BLaER1 treated with 17β-estradiol and CSF1 and Interleukin-3, amounts not matched to agents 10 nM and 100 nM (cell line): ENCODE measurements around the gene ASCC3.

Experiments
- H3K27ac ChIP-seq, 11 experiments: shearing (Covaris generic); formaldehyde crosslinking; 2 replicates each; pipeline ENCODE4 v1.8.1; 2022
- H3K27me3 ChIP-seq, 11 experiments: shearing (Covaris generic); formaldehyde crosslinking; 2 replicates each; pipeline ENCODE4 v1.8.1; 2022
- H3K36me3 ChIP-seq, 11 experiments: shearing (Covaris generic); formaldehyde crosslinking; 2 replicates each; pipeline ENCODE4 v1.8.1; 2022
- H3K4me1 ChIP-seq, 10 experiments: shearing (Covaris generic); formaldehyde crosslinking; 2 replicates each; pipeline ENCODE4 v1.8.1; 2022
- H3K4me2 ChIP-seq, 11 experiments: shearing (Covaris generic); formaldehyde crosslinking; 2 replicates each; pipeline ENCODE4 v1.8.1; 2022
- H3K4me3 ChIP-seq, 10 experiments: shearing (Covaris generic); formaldehyde crosslinking; 2 replicates each; pipeline ENCODE4 v1.8.1; 2022
- H3K9ac ChIP-seq, 11 experiments: shearing (Covaris generic); formaldehyde crosslinking; 2 replicates each; pipeline ENCODE4 v1.8.1; 2022
- H3K9me3 ChIP-seq, 11 experiments: shearing (Covaris generic); formaldehyde crosslinking; replicated peaks in 1 of 11; 2 replicates each; pipeline ENCODE4 v1.8.1; 2022
- H4K20me1 ChIP-seq, 11 experiments: shearing (Covaris generic); formaldehyde crosslinking; 2 replicates each; pipeline ENCODE4 v1.8.1; 2022
- Cebpa-rat ChIP-seq, 11 experiments: shearing (Covaris generic); IDR thresholded peaks; 2 replicates each; pipeline ENCODE4 v1.8.1; 2022

ASCC3 gene

DNA sequence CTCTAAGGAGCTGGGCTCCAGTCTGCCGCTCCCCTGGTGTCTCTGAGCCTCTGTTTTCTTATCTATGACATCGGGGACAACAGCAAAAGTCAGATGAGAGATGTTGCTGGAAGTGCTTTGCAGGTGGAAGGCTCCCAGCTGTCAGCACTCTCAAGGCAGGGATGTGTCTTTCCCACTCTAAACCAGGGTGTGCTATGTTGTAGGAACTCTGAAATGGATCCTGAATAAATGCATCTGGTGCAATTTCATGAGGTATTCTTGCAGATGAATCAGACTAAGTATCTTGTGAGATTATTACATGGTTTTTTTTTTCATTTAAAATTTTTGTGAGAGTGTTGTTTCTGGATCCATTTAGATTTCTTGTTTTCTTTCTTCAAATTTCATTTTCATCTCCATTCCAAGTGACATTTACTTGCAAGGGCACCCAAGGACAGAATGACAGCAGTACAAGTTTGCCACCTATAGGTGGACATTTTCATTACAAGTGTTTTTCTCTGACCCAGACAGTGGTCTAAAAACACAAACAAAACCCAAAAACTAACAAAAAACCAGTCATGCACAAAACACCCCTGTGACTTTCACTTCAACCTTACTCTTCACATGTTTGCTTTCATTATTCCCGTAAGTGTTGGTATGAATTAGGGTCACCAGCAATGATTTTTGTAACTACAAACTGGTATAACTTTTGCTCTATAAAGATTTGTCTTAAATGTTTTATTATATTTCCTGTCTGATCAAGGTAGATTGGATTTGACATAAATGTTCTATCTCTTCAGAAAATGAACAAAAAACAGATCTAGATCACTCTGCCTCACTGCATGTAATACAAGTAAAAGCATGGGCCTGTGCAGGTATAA lies 401.7 kb downstream of the ASCC3 start:
- H3K4me2 ChIP-seq = no peak overlapping the region
- no peak for TF ChIP-seq Cebpa-rat (IDR thresholded peaks at IDR 0.05)

DNA sequence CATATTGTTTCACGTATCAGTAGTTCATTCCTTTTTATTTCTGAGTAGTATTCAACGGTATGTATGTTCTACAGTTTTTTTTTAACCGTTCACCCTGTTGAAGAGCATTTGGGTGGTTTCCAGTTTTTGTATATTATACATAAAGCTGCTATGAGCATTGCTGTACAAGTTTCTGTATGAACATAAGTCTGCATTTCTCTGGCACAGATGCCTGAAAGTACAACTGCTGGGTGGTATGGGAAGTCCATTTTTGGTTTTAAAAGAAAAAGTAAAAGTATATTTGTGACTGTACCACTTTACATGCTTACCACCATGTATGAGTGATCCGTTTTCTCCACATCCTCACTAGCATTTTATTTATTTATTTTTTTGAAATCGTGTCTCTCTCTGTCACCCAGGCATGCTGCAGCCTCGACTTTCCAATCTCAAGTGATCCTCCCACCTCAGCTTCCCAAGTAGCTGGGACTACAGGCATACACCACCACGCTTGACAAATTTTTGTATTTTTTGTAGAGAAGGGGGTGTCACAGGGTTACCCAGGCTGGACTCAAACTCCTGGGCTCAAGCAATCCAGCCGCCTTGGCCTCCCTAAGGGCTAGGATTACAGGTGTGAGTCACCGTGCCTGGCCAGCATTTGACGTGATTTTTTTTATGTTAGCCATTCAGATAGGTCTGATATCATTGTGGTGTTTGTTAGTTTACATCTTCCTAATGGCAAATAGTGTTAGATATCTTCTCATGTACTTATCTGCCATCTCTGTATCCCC lies 405.4 kb downstream of the ASCC3 start:
- no peak overlapping the region for H3K9ac ChIP-seq
- no peak overlapping the region for H3K4me3 ChIP-seq
- no peak overlapping the region for H3K4me2 ChIP-seq
- H3K27me3 ChIP-seq = no peaks in the 10 kb centered on the region
- no peaks in the 10 kb centered on the region for H3K4me1 ChIP-seq
- H3K9me3 ChIP-seq = no peaks in the 10 kb centered on the region
- no peak for TF ChIP-seq Cebpa-rat (IDR thresholded peaks at IDR 0.05)
- H3K36me3 ChIP-seq = no peaks in the 10 kb centered on the region
- no peak overlapping the region for H3K27ac ChIP-seq
- no peaks in the 10 kb centered on the region for H4K20me1 ChIP-seq

More for the DNA sequence above, 401.7 kb downstream of the ASCC3 start:
- Histone ChIP-seq H3K4me1 (no peaks in the 10 kb centered on the region), H4K20me1 (no peaks in the 10 kb centered on the region; a peak in 1 of 22 replicates), H3K9me3 (no peaks in the 10 kb centered on the region), H3K36me3 (no peaks in the 10 kb centered on the region), H3K4me3 (no peak overlapping the region), H3K27me3 (no peaks in the 10 kb centered on the region), H3K27ac (no peak overlapping the region), H3K9ac (no peak overlapping the region)

DNA sequence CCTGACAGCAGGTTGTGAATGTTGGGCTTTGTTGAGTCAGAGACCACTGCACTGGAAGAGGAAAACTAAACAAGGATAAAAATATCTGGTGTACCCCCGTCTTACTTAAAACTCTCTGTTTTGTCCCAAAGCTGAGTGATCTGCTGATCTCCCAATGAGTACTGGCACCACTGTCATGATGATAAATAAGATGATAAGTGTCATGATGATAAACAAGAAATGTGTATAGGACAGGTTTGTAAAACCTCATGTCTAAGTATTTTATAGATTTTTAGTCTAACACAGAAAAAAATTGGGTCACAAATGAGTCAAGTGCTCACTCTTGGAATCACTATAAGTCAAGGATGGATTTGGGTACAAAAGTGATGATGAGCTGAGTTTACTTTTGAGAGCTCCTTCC lies 407.9 kb downstream of the ASCC3 start:
- no peaks in the 10 kb centered on the region for H4K20me1 ChIP-seq
- H3K4me1 ChIP-seq = no peaks in the 10 kb centered on the region
- peaks cover 0 to 11% (median 7%) of the 10 kb centered on the region in 11 experiments; a peak in 10 of 22 replicates for H3K9me3 ChIP-seq
- H3K36me3 ChIP-seq = no peaks in the 10 kb centered on the region
- no peak overlapping the region for H3K4me3 ChIP-seq
- no peak overlapping the region for H3K4me2 ChIP-seq
- no peak overlapping the region for H3K27ac ChIP-seq
- peaks cover 0 to 20% (median 5%) of the 10 kb centered on the region in 11 experiments; a peak in 10 of 22 replicates for H3K27me3 ChIP-seq
- no peak for TF ChIP-seq Cebpa-rat (IDR thresholded peaks at IDR 0.05)
- no peak overlapping the region for H3K9ac ChIP-seq

DNA sequence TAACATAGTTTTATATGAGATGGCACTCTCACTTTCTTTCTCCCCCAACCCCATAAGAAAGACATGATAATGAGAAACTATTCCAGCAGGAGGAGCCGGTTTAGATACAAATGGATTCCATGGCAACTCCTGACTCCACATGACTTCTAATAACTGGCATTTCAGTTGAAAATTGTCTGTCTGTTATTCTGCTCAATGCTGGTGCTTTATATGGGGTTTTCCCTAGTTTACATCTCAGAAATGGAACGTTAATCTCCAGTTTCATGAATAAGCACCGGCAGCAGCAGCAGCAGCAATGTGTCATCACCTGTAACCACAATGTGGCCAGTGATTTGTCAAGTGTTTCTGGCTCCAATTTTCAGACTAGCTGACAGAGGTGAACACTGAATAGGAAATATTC lies 408.5 kb downstream of the ASCC3 start:
- H3K27ac ChIP-seq = no peak overlapping the region
- no peak for TF ChIP-seq Cebpa-rat (IDR thresholded peaks at IDR 0.05)
- H3K9me3 ChIP-seq = peaks cover under 1 to 15% (median 9%) of the 10 kb centered on the region in 11 experiments; a peak in 21 of 22 replicates
- H3K9ac ChIP-seq = no peak overlapping the region
- no peak overlapping the region for H3K4me2 ChIP-seq
- no peak overlapping the region for H3K4me3 ChIP-seq
- no peaks in the 10 kb centered on the region for H3K36me3 ChIP-seq
- peaks cover 0 to 25% (median 10%) of the 10 kb centered on the region in 11 experiments; a peak in 16 of 22 replicates for H3K27me3 ChIP-seq
- no peaks in the 10 kb centered on the region for H3K4me1 ChIP-seq
- H4K20me1 ChIP-seq = no peaks in the 10 kb centered on the region

DNA sequence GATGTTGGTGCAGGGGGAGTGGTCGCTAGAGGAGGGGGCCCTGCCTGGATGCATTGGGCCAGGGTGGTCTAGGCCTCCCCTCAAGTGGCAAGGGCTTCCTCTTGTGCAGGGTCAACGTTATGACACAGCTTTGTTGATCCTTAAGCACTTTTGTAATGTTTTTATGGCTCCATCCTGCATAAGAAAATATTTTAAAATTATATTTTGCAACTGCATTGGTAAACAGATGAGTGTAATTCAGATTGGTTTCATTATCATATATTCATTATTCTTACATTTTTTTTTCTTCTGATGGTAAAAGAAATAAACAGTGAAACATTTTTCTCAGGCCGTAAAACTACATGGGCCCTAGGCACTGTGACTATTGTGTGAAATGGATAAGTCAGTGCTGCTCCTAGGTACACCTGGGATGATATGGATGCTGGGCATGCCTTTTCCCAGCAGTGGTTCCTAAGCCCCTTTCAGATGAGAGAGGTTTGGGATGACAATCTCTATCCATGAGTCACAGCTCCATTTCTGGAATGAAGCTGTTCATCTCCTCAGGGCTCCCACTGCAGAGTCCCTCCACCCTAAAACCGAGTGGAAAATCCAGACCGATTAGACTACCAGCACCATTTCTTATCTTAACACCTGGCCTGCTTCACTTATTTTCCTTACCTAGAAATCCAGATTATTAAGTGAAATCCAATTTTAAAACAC lies 410.6 kb downstream of the ASCC3 start:
- TF ChIP-seq Cebpa-rat (IDR thresholded peaks at IDR 0.05) = no peak
- H3K27me3 ChIP-seq = peaks cover 20 to 46% (median 31%) of the 10 kb centered on the region in 11 experiments

DNA sequence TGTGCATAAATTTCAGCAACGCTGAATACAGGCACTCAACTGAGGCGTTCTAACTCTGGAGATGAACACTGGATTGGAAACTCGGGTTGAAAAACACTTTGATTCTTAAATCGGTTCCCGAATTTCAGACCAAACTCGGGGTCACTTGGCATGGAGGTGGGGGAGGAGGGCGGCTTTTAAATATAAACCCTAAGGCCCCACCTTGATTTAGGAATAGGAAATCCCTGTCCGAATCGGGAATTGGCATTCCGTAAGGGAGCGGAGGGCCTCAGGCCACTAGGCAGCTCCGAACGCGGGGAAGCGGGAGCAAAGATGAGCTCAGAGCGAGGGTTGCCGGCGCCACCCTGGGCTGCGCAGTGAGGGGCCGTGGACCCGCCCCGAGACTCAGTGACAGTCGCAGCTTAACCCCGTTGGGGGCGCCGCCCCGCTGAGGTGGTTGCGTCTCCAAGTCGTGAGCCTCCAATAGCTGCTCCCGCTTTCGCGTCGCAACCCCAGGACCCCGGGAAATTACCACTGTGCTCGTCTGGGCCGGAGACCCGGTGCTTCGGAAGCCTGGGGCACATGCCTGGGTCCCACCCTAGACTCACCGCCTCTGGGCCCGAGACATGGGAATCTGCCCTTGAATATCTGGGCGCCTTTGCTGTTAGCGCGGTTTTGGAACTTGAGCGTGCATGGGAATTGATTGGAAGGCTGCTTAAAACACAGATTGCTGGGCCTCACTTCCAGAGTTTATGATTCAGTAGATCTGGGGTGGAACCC lies 411.8 kb downstream of the ASCC3 start:
- H3K9ac ChIP-seq = no peak overlapping the region
- no peaks in the 10 kb centered on the region for H3K4me1 ChIP-seq
- peaks cover 33 to 59% (median 44%) of the 10 kb centered on the region in 11 experiments for H3K27me3 ChIP-seq
- no peak overlapping the region for H3K4me3 ChIP-seq
- H3K36me3 ChIP-seq = no peaks in the 10 kb centered on the region
- TF ChIP-seq Cebpa-rat (IDR thresholded peaks at IDR 0.05) = no peak
- H3K27ac ChIP-seq = no peak overlapping the region
- H3K9me3 ChIP-seq = peaks cover 34 to 49% (median 43%) of the 10 kb centered on the region in 11 experiments
- no peak overlapping the region for H3K4me2 ChIP-seq
- no peaks in the 10 kb centered on the region for H4K20me1 ChIP-seq

More for the DNA sequence above, 410.6 kb downstream of the ASCC3 start:
- H3K4me2 ChIP-seq = no peak overlapping the region
- H3K36me3 ChIP-seq = no peaks in the 10 kb centered on the region
- no peaks in the 10 kb centered on the region for H4K20me1 ChIP-seq
- H3K9me3 ChIP-seq = peaks cover 21 to 36% (median 30%) of the 10 kb centered on the region in 11 experiments
- no peaks in the 10 kb centered on the region for H3K4me1 ChIP-seq
- no peak overlapping the region for H3K4me3 ChIP-seq
- no peak overlapping the region for H3K27ac ChIP-seq
- H3K9ac ChIP-seq = no peak overlapping the region

DNA sequence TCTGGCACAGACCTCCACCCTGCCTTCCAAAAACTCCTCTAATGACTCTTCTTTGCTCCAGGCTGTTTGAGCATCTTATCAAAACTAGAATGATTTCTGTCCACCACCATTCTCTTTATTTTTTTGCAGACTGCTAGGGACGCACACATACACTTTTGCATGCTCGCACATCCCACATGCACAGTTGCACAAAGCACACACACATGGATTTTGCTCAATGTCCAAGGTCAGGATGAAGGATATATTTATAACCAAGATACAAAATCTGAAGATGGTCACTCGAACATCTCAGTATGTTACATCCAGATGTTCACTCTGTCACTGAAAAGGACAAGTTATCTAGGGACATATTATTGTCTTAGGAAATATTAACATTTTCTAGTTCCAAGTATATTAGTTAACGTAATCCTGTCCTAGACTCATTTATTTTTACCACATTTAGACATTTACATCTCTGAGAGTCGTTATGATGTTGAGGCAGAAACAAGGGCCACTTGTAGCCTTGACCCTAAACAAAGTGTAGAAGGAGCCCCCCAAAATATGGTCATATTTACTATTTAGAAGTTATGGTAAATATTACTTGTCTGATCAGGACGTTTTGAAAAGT lies 413.0 kb downstream of the ASCC3 start:
- no peak overlapping the region for H3K9ac ChIP-seq
- peaks cover 45 to 71% (median 56%) of the 10 kb centered on the region in 11 experiments for H3K27me3 ChIP-seq
- H3K4me1 ChIP-seq = peaks cover 0 to 1% (median 0%) of the 10 kb centered on the region in 10 experiments; a peak in 1 of 20 replicates
- H3K36me3 ChIP-seq = no peaks in the 10 kb centered on the region
- no peak overlapping the region for H3K4me3 ChIP-seq
- no peak overlapping the region for H3K27ac ChIP-seq
- no peak overlapping the region for H3K4me2 ChIP-seq
- no peaks in the 10 kb centered on the region; a peak in 1 of 22 replicates for H4K20me1 ChIP-seq
- no peak for TF ChIP-seq Cebpa-rat (IDR thresholded peaks at IDR 0.05)
- peaks cover 43 to 61% (median 54%) of the 10 kb centered on the region in 11 experiments for H3K9me3 ChIP-seq
